ENCODE results near the gene FAM177A1.

DNA sequence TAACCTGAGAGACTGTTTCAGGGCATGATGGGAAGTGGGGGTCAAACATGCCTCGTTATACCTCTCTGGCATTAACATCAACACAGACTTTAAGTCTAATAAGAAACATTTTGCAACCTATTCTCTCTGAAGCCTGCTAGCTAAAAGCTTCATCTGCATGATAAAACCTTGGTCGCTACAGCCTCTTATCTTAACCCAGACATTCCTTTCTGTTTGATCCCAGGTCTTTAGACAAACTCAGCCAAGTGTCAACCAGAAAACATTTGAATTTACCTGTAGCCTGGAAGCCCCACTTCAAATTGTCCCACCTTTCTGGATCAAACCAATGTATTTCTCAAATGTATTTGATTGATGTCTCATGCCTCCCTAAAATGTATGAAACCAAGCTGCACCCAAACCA is 66.6 kb downstream of the FAM177A1 start:
- TF ChIP-seq, protein P1, sequence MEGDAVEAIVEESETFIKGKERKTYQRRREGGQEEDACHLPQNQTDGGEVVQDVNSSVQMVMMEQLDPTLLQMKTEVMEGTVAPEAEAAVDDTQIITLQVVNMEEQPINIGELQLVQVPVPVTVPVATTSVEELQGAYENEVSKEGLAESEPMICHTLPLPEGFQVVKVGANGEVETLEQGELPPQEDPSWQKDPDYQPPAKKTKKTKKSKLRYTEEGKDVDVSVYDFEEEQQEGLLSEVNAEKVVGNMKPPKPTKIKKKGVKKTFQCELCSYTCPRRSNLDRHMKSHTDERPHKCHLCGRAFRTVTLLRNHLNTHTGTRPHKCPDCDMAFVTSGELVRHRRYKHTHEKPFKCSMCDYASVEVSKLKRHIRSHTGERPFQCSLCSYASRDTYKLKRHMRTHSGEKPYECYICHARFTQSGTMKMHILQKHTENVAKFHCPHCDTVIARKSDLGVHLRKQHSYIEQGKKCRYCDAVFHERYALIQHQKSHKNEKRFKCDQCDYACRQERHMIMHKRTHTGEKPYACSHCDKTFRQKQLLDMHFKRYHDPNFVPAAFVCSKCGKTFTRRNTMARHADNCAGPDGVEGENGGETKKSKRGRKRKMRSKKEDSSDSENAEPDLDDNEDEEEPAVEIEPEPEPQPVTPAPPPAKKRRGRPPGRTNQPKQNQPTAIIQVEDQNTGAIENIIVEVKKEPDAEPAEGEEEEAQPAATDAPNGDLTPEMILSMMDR (IDR thresholded peaks at IDR 0.05) = no peak
- TF ChIP-seq POLR2A (IDR thresholded peaks at IDR 0.05) = no peak
